Prostate gland (tissue), 2 donors: ENCODE data around the gene CTBP2.

ENCODE experiments used
- POLR2A ChIP-seq: fragments of 450-650 bp; IDR thresholded peaks from one replicate; pipeline ENCODE4 v1.6.1; 2016; ENCODE audit warnings: antibody characterized with exemption, mild to moderate bottlenecking
- TF ChIP-seq, protein P1 (sequence below), 4 experiments: fragments of 200-600 bp in 2 of 4; fragments of 450-650 bp in 2 of 4; sonication (generic) in 2 of 4; IDR thresholded peaks; 1 replicate in 3 of 4; 2 replicates in 1 of 4; pipeline ENCODE4 v1.5.1; 2016 to 2019; ENCODE audit warnings: antibody characterized with exemption in 4 of 4, mild to moderate bottlenecking in 2 of 4, moderate library complexity in 2 of 4

DNA sequence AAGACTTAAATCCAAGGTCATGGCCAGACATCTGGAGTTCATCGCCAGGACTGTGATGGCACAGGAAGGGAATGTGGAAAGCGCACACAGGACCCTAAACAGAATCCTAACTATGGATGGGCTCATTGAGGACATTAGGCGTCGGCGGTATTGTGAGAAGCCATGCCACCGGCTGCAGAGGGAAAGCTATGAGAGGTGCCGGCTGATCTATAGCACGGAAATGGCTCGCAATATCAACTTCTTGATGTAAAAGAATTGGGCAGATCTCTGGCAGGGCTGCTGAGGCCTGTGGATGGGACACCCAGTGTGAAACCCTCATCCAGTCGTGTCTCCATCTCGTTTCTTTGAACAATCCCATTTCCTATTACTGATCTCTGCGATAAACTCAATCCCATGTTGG is 6.3 kb upstream of the CTBP2 start:
- no peak for TF ChIP-seq POLR2A
- TF ChIP-seq, protein P1, sequence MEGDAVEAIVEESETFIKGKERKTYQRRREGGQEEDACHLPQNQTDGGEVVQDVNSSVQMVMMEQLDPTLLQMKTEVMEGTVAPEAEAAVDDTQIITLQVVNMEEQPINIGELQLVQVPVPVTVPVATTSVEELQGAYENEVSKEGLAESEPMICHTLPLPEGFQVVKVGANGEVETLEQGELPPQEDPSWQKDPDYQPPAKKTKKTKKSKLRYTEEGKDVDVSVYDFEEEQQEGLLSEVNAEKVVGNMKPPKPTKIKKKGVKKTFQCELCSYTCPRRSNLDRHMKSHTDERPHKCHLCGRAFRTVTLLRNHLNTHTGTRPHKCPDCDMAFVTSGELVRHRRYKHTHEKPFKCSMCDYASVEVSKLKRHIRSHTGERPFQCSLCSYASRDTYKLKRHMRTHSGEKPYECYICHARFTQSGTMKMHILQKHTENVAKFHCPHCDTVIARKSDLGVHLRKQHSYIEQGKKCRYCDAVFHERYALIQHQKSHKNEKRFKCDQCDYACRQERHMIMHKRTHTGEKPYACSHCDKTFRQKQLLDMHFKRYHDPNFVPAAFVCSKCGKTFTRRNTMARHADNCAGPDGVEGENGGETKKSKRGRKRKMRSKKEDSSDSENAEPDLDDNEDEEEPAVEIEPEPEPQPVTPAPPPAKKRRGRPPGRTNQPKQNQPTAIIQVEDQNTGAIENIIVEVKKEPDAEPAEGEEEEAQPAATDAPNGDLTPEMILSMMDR (IDR thresholded peaks at IDR 0.05) = no peak
